Measurements from ENCODE around the gene CEMIP.

Gene CEMIP

DNA sequence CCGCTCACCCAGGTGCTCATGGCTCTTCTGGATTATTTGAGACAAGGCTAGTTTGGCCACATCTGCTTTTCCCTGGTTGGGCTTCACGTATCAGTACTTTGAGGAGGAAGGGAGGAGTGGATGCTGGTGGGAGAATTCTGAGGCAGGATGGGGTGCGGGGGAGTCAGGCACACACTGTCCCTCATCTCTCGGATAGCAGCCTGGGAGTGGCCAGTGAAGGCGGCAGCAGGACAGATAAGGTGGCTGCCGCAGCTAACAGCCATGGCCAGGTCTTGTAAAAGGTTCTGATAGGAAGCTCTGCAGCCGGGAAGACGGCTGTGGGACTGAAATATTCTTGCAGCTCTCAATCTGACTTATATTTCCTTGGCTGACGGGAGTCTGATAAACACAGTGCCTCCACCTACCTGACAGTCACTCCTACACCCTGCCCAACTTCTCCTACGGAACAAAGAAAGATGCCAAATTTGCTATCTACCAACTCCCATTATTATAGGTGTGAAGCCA is 123.2 kb downstream of the CEMIP start:
- no peak for DNase-seq

DNA sequence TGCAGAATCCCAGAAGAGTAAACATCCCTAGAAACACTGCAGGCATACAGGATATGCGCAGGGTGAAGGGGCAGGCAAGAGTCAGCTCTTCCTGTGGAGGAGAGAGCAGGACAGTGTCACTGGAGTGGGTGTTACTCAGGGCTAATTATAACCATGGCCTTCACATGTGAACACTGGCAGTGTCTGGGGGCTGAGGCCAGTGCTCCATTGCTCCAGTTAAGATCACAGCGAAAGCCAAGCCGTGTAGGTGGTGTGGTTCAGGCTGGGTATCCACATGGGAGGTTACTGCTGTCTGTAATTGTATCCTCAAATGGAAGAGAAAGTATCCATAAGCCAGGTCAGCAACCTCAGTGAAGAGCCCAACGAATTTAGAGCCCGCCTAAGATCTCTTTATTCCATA is 125.8 kb downstream of the CEMIP start:
- no peak for DNase-seq

DNA sequence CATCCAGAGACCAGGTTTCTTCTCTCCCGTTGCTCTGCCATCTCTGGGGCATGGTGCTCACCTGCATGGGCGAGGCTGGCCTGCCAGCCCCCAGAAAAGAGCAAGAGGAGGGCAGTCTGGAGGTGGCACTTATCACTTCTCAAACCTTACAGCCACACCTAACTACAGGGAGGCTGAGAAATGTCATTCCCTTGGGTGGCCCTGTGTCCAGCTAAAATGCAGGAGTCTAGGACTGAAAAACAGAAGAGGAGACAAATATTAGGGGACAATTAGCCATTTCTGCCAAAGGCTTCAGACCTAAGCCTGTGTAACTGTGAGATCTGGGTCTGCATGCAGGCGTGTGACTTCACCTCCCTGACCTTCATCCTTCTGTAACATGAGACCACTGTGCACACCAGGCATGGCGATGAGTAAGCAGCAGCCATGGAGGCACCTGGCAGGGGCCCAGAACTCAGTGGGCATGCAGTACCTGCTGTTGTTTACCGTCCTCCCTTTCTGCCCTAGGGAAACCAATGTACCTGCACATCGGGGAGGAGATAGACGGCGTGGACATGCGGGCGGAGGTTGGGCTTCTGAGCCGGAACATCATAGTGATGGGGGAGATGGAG is 127.1 kb downstream of the CEMIP start:
- DNase-seq = peak; percentile 79

DNA sequence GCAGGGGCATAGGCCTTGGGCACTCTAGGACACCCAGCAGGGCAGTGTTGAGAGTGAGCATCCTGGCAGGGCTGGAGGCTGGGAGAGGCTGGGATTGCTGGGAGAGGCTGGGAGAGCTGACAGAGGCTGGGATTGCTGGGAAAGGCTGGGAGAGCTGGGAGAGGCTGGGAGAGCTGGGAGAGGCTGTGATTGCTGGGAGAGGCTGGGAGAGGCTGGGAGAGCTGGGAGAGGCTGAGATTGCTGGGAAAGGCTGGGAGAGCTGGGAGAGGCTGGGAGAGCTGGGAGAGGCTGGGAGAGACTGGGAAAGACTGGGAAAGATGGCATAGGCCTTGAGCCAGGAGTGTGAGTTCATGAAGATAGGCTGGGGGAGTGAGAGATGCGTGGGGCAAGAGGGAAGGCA is 132.7 kb downstream of the CEMIP start:
- no peak for DNase-seq

- no peak for DNase-seq
These were observed 133.5 kb downstream of the CEMIP start for GRCh38 chr15:80912673-80913072.

- no peak for DNase-seq
These were observed 134.4 kb downstream of the CEMIP start for GRCh38 chr15:80913541-80913940.

GRCh38 chr15:80915472-80915871 is 136.3 kb downstream of the CEMIP start:
- no peak for DNase-seq

DNA sequence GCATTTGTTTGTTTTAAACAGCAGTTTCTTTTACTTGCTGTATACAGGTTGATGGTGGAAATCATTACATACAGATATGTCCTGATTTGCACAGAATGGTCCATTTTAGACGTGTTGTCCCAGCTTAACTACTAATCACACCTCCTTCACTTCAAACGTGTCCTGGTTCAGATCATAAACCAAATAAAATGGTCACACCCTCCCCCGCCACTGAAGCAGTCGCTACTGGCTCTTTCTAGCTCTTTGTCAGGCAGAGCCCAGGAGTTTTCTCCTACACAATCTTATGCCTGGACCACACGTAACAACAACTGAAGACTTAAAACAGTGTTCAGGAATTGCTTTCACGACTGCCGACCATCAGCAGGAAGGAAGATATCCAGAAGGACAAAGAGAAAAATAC is 136.9 kb downstream of the CEMIP start:
- no peak for DNase-seq

DNA sequence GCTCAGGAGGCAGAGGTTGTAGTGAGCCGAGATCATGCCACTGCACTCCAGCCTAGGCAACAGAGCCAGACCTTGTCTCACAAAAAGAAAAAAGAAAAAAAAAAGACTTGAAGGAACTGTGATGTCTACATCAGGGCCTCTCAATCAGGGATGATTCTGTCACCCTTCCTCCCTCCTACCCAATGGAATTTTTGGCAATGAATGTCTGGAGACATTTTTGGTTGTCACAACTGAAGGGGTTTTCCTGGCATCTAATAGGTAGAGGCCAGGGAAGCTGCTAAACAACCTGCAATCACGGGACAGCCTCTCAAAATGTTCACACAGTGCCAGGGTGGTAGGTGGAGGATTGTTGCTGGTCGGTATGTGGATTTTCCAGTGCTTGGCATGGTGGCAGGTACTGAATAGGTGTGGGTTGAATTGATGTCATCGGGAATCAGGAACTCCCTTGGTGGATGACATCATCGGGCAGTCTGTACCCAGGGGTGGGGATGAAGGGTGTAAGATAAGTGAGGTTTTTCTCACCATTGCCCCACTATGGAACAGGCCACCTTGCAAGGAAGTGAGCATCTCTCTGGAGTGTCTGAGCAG is 139.1 kb downstream of the CEMIP start:
- no peak for DNase-seq

DNA sequence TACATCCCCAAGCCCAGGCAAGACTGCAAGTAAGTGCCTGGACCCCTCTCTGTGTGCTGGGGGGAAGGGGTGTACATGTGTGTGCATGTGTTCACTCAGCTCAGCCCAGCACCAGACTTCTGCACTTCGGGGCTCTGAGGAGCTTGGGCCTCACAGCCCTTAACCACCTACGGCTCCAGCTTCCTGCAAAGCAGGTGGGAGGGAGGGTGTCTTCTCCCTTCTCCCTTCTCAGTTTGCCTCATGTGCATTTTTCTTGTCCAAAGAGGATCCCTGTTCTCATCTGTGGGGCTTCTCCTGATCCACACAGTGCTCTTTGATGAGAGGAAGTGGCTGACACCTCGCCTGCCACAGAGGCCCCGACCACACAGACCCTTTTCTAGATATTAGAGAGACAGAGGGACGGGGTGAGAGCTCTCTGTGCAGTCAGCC is 141.1 kb downstream of the CEMIP start:
- DNase-seq = no peak

DNA sequence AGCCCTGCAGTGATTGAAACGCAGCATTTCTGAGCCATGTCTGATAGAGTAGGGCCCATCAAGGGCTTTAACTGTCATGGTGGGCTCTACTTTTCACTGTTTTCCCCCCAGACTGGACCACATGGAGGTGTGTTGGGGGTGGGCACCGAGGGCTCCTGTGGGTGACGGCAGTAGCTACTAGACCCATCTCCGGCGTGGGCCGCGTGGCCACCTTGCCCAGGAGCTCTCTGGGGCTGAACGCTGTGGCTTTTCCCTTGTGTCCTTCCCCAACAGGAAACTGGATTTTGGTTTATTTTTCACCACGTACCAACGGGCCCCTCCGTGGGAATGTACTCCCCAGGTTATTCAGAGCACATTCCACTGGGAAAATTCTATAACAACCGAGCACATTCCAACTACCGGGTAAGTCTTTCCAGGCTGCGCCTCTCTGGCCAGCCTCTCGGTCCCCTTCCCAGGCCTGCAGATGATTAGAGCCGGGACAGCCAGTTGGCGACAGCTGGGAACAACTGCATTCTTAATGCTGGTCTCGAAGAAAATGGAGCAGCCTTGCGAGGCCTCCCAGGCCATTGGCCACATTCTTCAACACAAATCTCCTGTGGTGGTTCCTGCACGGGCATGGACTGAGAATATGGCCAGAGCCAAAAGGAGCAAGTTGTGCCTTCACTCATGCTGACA is 142.7 kb downstream of the CEMIP start:
- DNase-seq = no peak

DNA sequence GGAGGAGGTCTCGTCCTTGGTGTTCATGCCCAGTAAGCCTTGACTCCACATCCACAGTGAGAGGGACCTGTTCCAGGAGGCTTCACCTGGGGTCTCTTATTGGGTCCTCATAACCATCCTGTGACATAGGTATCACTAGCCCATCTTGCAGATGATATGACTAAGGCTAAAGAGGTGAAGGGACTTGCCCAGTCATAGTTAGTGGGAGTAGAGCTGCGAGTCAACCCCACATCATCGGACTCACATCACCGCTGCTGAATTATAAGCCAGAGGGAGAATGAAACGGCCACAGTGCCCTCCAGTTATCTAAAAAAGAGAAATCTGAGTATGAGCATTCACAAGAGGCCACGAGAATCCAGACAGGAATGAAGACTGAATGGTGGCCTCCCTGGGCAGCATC is 144.5 kb downstream of the CEMIP start:
- no peak for DNase-seq

GRCh38 chr15:80924278-80924677 is 145.1 kb downstream of the CEMIP start:
- DNase-seq = no peak

DNA sequence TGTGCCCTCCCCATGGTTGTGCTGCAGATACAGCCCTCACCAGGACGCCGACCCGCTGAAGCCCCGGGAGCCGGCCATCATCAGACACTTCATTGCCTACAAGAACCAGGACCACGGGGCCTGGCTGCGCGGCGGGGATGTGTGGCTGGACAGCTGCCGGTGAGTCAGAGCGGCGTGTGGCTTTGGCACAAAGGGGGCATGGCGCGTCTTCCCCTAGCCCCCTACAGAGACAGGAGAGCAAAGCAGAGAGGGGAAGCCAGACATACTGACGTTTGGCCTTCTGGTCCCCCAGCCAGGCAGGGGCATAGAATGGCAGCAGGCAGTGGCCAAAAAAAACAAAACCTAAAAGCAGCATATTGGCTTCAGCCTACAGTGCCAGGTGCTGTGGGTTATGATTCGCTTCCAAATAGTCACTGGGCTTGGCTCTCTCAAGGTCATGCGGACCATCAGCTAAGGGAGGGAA is 146.5 kb downstream of the CEMIP start:
- no peak for DNase-seq

DNA sequence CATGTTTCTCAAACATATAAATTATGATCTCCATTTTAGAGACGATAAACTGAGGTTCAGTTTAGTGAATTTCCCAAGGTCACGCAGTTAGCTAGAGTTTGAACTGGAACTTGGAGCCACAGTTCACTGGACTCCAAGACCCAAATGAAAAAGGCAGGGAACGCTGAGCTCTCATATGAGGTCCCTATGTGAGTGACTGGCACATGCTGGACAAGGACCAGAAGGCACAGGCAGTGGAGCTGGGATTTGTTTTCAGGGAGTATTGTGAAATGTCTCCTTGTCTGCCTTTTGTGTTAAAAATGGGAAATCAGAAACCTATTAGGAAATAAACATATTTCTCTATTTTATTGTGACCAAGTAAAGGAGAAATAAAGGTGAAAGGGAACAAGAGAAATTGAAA is 147.0 kb downstream of the CEMIP start:
- DNase-seq = no peak

GRCh38 chr15:80929225-80929624 is 150.1 kb downstream of the CEMIP start:
- no peak for DNase-seq

GRCh38 chr15:80929689-80930088 is 150.5 kb downstream of the CEMIP start:
- DNase-seq = no peak

DNA sequence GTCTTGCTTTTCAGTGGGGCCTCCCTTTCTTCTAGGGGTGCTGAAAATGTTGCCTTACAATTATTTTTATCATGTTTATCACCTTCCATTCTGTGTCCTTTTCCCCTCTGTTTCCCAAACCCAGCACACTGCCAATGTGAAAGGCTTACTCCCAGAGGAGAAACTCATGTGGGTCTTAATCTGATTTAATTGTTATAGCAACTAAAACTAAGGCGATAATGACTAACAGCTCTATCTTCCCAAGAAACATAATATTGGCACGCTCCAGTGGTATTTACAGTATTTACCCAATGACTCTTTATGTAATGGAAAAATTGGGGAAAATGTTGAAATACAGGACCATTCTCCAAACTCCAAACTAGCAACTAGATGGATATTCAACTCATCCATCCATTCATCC is 152.0 kb downstream of the CEMIP start:
- DNase-seq = no peak

DNA sequence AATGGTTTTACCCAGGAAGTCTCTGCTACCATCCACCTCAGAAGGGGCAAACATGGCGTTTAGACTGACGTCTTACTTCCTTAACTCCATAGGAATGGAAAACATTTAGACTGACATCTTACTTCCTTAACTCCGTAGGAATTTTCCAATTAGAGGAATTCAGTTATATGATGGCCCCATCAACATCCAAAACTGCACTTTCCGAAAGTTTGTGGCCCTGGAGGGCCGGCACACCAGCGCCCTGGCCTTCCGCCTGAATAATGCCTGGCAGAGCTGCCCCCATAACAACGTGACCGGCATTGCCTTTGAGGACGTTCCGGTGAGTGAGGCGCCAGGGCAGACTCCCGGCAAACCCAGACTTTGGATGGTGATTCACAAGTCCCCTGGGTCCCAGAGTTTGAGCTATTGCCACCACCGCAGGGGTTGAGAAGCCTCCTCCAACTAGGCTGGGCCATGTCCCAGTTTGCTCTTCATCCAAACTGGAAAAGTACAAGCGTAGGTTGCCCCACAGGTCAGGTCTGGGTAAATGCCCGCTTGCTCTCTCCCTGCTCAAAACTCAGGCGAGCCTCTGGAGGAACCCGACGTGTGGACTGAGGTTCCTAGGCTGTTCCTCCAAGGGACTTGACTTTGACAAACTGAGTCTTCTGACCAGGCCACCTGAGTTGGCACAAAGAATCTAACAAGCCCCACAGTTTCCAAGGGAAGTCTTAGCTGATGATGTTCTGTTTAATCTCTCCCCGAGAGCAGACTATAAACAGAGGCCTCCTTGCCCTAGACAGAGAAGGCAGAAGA is 152.7 kb downstream of the CEMIP start:
- no peak for DNase-seq

DNA sequence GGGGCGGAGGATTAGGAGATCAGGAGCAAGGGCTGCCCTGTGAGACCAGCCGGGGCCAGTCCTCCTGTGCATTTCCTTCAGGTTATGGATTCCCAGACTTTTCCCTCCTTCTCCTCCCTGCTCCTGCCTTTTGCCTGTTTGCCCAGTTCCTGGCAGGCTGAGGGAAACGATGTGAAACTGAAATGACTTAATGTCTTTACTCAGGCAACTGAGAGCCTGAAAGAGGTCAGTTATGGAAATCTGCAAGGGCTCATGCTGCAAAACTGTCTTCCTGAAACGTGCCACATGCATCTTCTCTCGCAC is 153.3 kb downstream of the CEMIP start:
- no peak for DNase-seq

DNA sequence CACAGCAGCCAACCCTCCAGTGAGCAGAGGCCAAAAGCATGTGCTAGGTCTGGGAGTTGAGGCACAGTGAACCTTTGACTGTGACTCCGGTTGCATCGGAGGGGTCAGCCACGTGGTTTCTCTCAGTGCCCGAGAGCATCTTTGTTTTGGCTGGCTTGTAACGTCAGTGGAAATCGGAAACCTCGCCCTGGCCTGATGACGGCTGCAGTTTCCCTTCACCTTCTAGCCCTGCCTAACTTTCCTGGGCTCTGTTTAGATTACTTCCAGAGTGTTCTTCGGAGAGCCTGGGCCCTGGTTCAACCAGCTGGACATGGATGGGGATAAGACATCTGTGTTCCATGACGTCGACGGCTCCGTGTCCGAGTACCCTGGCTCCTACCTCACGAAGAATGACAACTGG is 153.8 kb downstream of the CEMIP start:
- no peak for DNase-seq

- DNase-seq = no peak
These were observed 155.6 kb downstream of the CEMIP start for GRCh38 chr15:80934761-80935221.

GRCh38 chr15:80936288-80937078 is 157.3 kb downstream of the CEMIP start:
- DNase-seq = no peak

All from NCI-H2081 treated with DMSO at 0.1 percent for 48 hours (cell line).